GM19238 (cell line): ENCODE measurements around the gene GMDS.

Experiments used
- DNase-seq: peaks from one replicate; pipeline ENCODE4 v3.0.0; 2011; ENCODE audit warnings: low spot score; ENCODE audit not compliant: insufficient read length

The GMDS gene

DNA sequence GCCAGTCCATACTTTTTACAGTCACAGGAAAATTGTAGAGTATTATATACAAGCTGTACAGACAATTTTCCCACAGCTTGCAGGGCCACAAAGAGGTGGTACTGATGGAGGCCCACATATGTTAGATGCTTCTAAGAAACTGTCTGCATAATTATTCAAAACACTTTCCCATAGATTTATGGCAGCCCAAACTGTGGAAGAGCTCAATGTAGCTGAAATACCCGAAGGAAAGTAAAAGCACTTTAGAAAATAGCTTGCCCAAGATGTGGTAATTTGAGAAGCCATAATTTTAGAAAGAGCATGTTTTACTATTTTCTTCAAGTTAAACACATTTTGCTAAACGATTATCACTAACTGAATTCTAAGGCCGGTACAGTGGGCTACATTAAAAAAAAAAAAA, 36.9 kb downstream of the GMDS start:
- no peak for DNase-seq

DNA sequence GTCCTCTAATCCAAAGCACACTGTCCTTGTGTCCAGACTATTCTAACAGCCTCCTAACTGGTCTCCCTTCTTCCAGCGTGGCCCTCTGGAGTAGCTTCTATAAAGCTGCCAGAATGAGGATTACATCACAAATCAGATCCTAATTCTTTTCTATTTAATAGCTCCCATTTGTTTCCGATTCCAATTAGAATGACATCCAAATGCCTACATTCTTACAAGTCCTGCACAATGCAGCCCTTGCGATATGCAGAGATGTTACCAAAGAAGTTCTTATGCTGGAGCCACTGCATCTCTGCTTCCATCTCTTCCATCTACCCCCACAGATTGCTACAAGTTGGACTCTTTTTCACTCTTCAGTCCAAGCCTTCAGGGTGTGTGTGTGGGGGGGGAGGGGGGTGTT, 40.0 kb downstream of the GMDS start:
- DNase-seq: no peak

DNA sequence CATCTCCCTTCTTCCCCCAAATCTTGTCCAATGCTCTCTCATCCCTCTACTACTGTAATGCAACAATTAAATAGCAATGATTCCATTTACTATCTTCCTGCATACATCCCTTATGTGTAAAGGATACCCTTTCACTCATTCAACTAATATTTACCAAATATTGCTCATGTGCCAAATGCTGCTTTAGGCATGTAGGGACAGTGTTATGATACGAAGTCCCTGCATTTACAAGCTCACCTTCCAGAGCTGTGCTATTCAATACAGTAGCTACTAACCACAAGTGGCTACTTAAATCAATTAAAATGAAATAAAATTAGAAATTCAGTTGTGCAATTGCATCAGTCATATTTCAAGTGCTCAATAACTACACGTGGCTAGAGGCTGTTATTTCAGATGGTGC, 41.1 kb downstream of the GMDS start:
- no peak for DNase-seq

DNA sequence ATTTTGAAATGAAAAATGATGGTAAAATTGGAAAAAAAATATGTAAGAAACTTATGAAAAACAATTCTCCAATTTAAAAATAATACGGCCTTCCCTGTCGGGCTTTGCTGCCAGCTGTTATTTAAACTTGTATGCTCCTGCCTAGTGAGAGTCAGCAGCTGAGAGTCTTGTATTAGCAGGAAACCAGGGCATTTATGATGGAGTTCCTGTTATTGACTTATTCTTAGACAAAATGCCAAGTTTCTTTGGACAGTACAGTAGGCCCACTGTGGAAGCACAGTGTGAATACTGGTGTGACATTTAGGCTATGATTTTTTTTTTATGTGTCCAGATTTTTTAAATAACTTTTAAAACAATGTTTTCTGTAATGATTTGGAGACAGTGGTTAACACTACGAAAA, 42.1 kb downstream of the GMDS start:
- DNase-seq: no peak

DNA sequence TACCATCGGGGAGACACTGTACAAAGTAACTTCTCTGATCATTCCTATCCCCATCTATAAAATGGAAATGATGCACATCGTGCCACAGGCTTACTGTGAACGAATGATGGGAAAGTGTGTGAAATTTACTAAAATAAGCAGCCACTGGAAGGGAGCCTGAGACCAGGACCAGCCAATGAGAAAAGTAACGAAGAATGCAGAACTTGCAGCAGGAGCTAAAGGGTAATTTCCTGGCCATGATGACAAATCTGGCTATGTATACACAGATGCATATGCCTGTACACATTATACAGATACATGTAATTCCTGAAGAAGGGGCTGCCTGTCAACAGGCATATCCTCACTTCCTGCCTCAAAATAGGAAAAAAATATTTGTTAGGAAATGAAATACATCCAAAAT, 47.4 kb downstream of the GMDS start:
- no peak for DNase-seq

DNA sequence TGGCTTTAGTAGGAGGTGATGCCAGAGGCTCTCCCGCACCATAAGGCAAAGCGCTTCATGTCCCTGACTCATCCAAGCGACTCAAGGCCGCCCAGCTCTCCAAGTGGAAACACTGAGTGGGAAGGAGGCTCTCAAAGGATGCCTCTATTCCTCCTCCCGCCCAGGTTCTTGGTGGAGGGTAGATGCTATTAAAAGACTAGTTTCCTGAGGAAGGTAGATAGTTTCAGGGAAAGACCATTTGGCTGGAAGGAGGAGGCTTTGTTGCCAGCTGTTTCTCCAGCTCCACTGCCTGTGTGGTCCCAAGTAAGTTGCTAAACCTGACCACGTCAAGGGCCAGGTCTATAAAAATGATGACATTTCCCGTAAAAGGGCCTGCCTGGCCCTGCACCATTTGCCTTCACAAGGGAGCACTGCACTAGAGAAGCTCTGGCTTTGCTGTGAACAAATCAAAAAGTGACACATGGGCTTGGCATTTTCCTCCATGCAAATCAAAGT, 48.2 kb downstream of the GMDS start:
- no peak for DNase-seq

DNA sequence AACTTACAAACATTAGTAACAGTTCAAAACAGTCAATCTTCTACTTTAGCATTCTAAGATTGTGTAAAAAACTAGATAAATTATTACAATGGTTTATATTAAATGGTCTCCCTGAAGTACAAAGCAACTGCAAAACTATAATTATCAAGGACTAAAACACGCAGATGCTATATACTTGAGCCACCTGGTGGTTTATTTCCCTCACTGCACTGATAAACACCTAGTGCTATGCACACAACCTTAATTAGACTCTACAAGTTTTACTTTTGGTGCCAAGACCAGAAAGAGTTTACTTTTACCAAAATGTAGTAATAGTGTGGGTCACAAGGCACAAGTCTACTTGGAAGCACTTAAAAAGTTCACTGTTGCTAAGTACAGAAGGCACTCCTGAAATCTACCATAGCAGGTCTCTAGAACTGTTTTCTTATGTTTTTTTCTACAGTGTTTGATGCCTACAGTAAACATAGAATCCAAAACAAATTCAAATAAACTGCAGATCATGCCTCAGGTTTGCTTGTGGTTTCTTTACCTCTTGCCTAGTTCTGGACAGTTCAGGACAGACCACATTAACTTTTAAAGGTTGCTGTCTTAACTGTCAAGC, 49.2 kb downstream of the GMDS start:
- peak; percentile 11 for DNase-seq

DNA sequence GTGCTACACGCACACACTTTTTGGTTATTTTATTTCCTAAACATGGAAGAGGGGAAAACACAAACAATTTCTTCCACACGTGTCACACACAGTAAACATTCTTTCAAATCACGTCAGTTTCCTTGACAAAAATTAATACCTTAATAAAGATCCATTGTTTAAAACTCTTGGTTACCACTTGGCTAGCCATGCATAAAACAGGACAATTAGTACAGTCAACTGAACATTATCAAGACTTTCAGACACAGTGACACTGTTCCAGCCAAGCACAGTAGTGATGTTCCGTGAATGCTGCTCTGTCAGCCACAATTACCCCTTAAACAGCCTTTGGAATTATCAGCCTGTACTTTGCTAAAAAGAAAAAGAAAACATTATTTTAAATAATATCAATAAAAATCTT, 50.8 kb downstream of the GMDS start:
- no peak for DNase-seq

DNA sequence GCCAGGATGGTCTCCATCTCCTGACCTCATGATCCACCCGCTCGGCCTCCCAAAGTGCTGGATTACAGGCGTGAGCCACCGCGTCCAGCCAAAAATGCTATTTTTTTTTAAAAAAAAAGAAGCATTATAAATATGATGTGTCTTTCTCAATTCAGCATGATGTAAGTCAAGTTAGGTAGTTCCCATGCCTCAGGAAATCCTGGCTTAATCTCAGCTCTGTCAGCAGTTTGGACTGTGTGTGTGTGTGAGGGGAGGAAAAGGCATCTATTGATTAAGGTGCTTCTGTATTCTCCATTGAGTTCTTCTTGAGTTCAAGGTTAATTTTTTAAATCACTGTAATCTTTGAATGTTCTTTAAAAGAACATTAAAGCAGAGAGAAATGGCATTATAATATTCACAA, 51.5 kb downstream of the GMDS start:
- DNase-seq: no peak

DNA sequence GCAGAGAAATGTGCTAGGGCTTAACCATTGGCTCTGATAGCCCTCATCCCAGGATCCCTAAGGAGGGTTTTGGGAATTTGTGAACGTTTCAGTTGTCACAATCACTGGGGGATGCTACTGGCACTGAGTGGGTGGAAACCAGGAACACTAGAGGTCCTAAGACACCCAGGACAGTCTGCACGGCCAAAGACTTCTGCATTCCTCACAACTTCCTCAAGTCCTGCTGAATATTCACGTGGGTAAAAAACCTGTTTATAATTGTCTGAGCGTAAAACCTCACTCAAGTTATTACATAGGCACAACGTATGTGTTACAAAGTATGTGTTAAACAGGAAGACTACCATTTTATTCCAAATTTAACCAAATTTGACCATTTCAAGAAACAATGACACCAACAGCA, 52.4 kb downstream of the GMDS start:
- no peak for DNase-seq

DNA sequence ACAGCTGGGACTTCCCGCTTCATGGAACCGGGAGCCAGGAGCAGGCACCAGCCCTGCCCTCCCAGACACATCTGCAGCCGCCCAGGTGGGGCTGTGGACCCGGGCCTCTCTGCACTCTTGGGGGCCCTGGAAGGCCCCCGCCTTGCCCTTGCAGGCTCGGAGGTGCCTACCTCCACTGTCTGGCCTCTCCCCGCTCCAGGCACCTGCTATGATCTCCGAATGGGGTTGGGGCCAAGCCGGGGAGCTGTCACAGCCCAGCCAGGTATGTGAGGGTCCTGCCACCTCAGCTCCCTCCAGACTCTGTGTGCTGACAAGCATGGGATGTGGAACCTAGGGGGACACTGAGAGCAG, 54.0 kb downstream of the GMDS start:
- DNase-seq: no peak

DNA sequence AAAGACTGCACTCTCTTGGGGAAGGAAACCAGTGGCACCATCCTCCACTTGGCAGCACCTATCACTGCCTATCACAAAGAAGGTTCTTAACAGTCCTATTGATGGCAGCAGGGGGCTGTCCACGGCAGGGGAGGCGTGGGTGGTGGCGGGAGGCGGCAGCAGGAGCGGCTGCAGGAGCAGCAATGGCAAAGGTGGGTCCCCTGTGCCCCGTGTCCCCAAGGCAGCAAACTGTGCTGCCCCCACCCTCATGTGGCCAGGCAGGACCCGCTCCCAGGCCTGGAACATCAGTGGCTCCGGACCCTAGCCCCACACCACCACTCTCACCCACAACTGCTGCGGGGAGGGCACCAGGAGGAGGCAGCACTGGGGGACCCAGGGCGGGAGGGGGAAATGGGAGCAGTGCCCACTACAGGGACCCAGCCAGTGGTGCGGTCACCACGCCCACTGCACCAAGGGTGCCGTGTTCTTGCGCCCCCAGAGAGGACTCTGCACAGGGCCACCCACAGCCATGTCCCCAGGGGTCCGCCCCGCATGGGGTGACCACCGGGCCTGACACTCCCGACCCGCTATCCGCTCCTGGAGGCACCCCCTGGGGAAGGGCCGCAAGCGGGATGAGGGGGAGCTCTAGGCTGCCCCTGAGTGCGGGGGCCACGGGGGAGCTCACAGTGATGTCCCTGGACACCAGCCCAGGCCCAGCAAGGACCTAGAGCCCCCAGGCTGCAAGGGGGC, 54.6 kb downstream of the GMDS start:
- no peak for DNase-seq

DNA sequence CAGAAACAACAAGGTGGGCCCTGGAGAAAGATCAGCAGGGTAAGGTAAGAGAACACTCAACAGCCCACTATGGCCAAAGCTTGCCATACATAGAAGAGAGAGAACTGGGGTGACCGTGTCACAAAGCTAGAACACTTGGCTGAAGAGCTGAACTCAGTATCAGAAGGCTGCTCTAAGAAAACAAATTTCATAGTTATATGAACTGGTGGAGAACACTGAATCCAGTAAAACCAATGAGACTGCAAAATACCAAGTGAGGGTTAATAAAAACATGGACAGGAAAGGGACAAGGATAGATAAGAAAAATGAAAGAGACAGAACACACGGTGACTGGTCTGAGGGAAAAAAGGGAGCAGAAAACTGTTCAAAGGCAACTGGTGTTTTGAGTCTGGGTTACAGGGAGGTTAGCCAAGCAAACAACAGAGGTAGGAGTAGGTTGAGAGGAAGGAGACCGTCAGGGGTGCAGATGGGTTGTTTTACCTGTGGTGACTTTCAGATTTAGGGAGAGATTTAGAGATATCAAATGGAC, 56.5 kb downstream of the GMDS start:
- DNase-seq: no peak

DNA sequence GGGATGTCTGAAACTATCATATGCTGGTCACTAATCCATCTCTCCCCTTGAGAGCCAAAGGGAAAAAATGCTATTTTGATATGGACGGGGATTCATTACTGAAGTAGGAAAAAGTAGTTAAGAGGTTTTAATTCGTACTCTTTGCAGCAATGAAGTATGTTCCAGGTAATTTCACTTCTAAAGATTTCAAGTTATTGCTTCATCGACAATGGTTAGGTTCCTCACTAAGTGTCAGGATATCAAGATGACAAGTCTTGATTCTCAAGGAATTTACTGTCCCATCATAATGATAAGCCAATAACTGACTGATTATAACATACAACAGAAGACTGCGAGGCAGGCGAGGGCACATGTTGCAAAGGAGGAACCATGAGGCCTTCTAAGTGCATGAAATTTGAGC, 57.0 kb downstream of the GMDS start:
- DNase-seq: no peak

DNA sequence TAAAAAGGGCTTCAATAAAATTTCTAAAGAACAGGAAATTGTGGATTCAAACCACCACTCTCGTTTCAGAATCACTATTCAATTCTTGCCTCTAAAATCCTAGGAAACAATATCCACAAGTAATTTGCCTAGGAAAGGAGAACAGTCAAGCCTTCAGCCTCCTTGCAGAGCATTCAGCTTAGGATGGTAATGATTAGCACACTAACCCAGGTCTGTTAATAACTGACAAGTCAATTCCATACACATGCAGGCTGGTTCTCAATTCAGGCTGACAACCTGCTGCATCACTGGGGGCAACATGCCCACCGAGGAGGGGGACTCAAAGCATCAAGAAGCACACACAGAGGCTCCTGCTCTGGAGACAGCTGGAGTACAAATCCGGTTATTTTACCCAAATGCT, 57.6 kb downstream of the GMDS start:
- DNase-seq: peak; percentile 8

DNA sequence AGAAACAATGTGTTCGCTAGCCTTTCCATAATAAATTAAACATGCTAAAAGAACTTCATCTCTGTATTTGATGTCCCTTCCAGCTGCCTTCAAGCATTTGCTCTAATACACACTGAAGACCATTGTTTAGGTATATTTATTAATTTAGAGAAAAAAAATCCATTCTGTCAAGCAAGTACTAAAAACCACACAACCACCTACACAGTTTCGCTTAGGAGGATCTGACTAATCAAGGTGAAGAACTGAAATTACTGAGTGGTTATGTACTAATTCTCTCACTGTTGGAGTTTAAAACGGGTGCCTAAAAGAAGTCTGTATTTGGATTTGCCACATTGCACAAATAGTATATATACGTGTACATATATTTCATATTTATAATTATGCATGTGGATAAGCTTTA, 58.9 kb downstream of the GMDS start:
- peak; percentile 7 for DNase-seq

DNA sequence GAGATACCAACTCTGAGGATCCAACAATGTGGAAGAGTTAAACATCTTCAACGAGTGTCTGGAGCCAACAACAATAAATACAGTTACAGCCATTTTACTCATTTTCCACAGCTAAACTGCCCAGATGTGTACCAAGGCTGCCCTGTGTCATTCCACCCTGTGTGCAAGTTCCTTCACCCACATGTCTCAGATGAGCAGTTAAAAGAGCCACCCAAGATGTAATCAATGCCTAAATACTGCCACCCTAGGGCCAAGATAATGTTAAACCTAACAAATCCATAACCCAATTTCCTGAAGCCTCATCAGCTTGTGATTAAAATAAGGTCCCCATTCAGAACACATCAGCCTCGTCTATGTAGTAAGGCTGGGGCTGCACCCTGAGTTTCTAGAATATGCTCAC, 59.9 kb downstream of the GMDS start:
- no peak for DNase-seq

DNA sequence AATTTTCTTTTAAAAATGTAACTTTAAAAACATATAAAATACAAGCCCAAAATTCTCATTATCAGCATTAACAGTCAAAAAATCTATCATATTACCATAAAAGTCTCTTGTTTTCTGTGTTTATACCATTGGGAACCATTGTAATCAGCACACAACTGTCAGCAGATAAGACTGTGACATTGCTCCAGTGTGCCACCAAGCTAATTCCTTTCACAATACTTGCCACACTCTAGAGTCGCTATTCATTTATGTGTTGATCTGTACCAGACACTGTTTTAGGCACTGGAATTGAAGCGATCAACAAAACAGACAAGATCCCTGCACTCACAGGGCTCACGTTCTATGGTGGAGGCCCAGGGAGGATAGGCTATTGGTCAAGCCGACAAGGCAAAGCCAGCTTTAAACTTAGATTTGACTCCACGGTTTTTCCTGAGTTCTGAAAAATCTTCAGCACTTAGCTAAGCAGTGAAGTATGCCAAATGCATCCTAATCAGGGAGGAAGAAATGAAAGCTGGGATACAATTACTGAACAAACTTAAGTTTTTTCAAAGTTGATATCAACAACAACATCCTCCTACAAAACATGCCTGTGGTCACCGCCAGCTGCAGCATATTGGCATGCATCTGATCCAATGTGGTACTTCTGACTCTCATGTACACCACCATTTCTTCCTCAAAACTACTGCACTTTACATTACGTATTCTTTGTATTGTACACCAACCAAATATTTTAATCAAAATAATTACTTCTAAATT, 60.5 kb downstream of the GMDS start:
- DNase-seq: no peak

DNA sequence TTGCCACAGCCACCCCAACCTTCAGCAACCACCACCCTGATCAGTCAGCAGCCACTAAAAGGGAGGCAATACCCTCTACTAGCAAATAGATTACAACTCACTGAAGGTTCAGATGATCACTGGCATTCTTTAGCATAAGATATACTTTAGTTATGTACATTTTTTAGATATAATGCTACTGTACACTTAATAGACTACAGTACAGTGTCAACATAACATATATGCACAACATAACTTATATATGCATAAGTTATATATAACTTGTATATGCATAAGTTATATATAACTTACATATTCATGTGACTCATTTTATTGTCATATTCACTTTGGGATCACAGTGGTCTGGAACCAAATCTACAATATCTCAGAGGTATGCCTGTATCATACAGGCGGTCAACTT, 61.7 kb downstream of the GMDS start:
- no peak for DNase-seq

DNA sequence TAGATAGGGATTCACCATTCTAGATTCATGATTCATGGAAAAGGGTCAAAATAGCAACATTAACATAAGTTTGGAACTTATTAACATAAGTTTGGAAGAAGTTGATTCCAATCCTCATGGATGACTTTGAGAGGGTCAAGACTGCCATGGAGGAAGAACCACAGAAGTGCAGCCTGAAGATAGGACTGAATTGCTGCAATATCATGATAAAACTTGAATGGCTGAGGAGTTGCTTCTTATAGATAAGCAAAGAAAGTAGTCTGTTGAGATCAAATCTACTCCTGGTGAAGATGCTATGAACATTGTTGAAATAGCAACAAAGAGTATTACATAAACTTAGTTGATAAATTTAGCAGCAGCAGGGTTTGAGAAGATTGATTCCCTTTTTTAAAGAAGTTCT, 62.2 kb downstream of the GMDS start:
- no peak for DNase-seq

DNA sequence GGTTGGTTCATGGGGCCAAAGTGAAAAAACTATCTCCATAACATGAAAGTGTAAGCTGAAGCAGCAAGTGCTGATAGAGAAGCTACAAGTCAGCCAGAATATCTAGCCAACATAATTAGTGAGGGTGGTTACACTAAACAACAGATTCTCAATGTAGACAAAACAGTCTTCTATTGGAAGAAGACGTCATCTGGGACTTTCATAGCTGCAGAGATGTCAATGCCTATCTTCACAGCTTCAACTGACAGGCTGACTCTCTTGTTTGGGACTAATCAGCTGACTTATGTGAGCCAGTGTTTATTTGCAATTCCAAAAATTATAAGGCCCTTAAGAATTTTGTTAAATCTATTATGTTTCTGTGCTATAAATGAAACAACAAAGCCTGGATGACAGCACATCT, 63.2 kb downstream of the GMDS start:
- DNase-seq: no peak

DNA sequence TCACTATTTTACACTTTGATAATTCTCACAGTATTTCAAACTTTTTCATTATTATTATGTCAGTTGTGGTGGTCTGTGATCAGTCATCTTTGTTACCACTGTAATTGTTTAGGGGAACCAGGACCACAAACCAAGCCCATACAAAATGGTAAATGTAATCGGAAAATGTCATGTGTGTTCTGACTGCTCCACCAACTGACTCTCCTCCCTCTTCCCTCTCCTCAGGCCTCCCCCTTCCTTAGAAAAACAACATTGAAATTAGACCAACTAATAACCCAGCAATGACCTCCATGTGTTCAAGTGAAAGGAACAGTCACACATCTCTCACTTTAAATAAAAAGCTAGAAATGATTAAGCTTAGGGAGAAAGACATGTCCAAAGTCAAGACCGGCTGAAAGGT, 63.8 kb downstream of the GMDS start:
- no peak for DNase-seq

DNA sequence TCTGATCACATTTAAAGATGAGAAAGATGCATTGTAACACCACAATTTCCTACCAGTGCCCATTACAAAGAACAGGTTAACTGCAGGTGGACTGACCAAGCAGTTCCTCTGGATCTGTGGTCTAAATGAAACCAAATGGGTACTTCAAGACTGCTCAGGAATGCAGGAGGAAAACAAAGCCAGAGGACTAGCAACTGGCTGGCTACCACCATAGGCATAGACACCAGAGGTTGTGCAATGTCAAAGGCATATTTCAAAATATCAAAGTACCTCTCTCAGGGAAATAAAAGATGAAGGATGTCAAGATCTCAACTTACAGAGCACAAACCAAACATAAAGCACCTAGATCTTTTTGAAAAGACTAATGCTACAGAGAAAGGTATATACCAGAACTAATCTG, 65.5 kb downstream of the GMDS start:
- DNase-seq: no peak
